HG03439 (cell line): Measurements from ENCODE around the gene SKP1.

Source experiments
- ATAC-seq: cut with Tn5 transposase; IDR thresholded peaks from one replicate; pipeline ENCODE4 v1.9.1; 2021; ENCODE audit warnings: mild to moderate bottlenecking, moderate library complexity; ENCODE audit not compliant: unreplicated experiment

Gene SKP1

DNA sequence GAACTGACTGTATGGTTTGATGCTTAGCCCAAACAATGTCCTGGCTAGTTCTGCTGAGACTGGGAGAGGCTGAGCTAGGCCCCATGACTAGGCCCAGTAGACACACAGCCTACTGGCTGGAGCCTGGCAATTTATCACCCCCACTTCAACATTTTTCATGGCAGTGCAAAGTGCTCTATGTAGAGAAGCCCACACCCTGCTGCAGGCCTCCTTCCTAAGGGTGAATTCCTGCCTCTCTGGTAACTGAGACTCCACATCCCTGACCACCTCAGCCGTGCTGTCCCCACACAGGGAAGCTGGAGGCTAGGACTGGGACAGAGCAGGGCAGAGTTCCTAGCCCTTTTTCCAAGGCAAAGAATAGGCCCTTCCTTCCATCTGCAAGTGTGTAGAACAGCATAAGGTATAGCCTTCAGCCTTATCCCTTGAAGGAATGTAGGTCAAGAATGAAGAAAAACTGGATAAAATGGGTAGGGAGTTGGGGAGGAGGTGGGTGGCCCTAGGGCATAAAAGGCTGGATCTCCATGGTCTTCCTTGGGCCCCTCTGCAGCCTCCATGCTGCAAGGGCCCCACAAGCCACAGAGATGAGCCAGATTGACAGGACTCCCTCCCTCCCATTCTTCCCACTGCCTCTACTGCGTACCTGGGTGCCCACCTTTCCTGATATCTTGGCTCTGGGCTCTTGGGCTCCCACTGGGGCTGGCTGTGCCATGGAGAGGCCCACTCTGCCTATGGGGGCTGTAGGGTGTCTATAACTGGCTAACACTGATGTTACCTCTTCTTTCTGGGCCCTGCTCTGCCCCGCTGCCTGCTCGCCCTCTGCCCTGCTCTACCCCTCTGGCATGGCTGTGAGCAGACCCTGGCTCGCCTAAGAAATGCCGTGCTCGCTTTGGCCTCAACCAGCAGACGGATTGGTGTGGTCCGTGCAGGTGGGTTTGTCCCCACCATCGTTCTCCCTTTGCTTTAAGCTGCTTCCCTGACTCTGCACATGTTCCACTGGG, 32.5 kb downstream of the SKP1 start:
- ATAC-seq: no peak

DNA sequence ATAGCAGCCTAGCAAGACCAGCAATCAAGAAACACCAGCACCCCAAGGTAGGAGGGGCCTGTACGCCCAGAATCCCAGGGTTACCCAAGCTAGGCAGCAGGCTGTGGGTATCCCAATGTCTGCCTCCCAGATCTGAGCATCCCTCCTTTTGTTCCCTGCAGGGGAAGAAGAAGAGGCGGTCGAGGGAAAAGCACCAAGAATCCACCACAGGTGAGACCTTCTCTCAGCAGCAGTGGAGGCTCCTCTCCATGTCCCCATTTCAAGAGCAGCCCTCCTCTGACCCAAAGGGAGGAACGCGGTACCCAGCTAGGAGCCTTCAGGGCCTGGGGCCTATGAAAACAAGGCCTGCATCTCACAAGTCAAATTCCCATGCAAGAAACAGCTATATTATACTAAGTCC, 33.3 kb downstream of the SKP1 start:
- ATAC-seq: no peak

DNA sequence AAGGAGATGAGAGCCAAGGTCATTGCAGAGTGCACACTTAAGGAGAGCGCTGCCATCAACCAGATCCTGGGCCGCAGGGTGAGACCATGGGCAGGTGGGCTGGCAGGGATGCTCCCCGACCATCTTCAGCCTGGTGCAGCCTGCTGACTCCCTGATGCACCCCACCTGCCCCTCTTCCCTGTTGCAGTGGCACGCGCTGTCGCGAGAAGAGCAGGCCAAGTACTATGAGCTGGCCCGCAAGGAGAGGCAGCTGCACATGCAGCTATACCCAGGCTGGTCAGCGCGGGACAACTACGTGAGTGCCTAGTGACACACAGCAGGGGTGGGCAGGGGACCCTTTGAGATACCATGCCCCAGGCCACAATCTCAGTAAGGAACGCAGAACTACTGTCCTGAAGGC, 33.9 kb downstream of the SKP1 start:
- no peak for ATAC-seq

DNA sequence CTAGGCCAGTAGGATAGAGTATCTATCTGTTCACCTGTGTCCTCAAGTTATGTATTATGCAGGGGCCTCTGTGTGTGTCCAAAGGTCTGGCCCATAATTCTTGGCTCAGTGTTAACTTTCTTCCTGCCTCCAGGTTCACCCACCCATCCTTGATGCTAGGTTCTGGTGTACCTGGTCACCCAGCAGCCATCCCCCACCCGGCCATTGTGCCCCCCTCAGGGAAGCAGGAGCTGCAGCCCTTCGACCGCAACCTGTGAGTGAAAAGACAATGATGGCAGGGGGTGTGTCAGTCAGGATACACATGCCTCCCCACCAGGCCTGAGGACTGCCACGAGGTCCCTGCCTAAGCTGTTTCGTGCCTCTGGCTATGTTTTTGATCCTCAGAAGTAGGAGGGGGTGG, 34.7 kb downstream of the SKP1 start:
- no peak for ATAC-seq

DNA sequence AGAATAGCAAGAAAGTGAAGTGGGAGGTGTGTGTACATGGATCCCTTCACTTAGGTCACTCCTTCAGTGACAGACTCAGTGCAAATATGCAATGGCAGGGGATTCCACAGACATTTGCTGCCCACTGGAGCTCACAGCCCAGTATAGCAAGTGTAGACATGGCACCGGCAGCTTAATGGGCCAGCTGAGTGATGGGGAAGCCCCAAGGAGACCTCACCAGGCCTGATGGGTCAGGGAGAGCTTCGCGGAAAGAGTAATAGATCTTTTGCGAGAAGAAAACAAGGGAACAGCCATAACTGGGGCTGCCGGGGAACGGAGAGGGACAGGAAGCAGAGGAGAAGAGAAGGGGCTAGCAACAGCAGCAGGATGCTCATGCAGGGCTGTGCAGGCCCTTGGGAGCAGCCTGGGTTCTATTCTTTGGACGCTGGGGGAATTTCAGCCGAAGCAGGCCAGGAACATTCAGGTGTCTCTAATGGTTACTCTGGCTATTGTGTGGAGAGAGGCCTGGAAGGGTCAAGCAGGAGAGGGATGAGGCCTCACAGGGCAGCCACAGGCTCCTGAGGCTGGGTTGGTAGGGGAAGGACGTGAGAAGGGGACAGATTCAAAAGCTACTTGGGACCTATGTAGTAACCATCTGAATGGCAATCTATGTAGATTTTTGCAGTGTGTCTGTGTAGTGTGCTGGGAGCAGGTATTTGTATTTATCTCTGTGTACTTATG, 35.3 kb downstream of the SKP1 start:
- no peak for ATAC-seq

DNA sequence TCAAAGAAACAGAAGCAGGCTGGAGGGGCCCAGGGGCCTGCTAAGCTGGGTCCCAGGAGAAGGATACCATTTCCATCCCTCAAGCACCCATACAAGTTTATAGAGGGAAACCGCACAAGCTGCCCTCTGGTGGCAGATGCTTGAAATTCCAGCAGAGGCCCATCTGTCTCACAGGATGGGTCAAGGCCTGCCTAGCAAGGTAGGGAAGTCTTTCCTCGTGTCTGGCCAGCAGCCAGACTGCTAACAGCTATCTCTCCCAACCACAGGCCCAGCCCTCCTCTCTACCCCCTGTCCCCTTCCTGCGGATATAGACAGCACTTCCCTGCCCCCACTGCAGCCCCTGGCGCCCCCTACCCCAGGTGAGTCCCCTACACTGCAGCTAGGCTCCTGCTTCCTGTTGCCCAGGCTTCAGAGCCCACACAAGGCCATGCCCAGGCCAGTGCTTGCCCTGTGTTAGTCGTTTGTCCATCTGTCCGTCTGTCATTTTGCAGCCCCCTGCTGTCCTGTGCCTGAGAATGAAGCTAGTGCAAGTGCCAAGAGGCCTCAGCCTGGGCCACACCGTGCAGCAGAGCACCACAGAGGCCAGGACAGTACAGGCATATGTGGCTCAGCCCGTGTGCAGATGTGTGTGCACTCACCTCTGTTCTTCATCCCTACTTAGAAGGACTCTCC, 36.1 kb downstream of the SKP1 start:
- no peak for ATAC-seq

DNA sequence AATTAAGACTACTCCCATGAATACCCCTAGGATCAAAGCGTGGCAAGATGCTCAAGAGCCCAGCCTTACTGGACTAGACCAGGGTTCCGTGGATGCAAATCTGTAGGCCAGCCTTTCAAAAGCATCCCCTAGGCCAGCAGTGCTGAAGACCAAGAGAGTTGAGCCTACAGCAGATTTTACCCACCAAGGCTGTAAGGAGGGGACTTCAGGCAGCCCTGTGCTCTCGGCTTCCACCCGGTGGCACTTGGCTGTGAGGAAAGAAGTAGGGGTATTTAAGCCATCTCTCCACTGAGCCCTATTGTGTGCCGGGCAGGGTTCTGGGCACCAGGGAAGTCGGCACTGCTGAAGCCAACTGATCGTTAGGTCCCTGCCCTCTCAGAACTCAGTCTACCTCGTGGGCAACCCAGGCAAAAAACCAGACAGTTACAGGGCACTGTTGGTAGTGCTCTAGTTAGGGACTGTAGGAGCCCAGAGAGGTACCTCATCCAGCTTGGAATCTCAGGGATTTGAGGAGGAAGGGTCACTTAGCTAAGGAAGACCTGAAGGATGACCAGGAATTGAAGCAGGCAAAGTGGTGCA, 36.8 kb downstream of the SKP1 start:
- no peak for ATAC-seq

DNA sequence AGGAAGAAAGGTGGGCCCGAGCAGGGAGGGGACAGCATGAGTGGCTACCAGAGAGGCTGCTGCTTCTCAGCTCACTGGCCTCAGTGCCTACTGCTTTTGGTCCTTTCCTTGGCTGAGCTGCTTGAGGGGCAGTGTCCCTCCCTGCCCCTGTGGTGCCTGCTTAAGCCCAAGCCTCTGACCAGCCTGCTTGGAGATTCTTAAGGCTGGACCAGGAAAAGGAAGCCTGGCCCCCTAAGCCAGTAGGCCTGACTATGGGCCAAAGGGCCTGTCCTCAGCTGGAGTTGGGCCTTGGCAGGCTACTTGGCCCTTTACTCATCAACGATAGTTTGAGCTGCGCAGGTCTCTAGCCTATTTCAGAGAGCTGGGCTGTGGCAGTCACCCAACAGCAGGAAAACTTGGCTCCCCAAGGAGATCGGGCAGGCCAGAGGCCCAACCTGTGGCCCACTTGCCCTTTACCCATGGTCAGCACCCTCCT, 37.3 kb downstream of the SKP1 start:
- ATAC-seq: no peak

DNA sequence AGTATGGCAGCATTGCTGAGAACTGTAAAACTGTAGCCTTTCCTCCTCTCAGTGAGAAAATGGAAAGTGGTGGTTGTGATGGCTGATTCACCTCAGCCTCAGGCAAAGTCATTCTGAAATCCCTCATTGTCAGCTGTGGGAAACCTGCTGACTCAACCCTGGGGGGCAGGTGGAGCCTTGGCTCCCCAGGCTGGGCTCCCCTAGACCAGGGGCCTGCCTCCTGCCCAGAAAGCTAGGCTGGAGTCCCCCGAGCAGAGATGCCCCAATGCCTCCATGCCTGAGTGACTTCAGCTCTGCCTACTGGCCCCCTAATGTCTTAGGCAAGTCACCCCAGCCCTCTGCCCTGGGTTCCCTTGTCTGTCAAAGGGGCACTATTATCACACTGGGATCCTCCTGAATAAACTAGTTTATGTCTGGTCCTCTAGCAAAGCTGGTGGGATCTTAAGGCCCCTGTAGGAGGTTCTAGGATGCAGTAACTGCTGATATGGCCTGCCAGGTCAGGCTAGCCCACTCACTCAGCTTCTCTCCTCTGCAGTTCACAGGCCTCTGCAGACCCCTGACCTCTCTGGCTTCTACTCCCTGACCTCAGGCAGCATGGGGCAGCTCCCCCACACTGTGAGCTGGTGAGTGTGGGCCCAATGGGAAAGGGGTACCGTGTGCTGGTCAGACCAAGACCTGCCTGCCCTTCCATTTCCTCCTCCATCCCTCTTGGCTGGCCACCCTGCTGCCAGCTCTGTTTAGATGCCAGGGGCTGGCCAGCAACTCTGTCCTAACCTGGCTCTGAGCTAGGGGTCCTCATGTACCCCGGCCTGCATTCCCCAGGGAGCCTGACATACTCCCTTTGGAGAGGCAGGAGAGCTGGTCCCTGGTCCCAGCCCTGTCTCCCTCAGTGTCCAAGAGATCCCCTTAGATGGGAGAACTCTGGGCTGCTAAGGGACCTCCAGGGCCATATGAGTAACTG, 38.1 kb downstream of the SKP1 start:
- ATAC-seq: peak; percentile 55

DNA sequence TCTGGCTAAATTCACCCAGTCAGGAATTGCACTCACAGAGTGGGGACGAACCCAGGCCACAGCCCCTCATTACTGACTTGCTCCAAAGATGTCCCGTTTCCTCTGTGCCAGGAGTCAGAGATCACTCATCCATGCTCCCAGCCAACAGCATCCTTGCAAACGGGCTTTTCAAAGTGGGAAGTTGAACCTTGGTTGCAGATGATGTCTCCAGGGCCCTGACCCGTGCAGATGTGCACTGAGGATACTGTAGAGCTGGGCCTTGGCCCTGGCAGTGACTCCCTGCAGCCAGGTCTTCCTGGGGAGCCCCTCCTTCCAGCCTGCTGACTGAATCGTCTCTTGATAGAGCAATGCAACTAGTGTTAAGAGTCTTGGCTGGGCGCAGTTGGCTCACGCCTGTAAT, 40.0 kb downstream of the SKP1 start:
- ATAC-seq: no peak

DNA sequence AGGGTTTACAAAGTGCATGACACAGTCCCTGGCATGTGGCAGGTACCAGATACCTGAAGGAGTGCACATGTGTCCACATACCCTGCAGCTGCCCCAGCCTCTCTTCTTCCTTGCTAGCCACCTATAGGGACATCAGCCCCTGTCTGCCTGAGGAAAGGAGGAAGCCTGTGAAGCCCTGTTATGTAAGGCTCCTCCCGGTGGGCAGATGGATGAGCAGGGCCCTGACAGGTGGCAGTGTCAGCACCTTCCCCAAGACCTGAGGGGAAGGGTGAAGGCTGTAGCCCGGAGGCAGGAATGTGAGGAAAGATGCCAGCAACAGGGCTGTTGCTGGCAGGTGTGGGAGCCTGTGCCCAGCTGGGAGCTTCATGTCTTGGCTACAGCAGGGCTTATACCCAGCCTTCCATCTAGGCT, 40.5 kb downstream of the SKP1 start:
- no peak for ATAC-seq

DNA sequence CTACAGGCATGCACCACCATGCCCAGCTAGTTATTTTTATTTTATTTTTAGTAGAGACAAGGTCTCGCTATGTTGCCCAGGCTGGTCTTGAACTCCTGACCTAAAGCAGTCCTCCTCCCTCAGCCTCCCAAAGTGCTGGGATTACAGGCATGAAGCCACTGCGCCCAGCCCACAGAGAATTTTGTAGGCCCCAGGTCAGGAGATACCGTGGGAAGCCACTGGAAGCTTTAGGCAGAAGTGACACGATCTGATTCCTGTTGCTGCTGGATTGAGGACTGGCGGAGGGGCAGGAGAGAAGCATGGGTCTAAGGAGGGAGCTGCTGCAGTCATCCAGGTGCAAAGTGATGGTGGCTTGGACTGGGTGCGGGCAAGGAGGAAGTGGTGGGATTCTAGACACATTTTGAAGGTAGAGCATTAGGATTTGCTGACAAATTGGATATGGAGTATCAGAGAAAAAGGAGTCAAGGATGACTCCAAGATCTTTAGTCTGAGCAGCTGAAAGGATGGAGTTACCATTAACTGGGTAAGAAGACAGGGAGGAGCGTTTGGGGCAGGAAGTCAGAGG, 41.6 kb downstream of the SKP1 start:
- ATAC-seq: no peak

DNA sequence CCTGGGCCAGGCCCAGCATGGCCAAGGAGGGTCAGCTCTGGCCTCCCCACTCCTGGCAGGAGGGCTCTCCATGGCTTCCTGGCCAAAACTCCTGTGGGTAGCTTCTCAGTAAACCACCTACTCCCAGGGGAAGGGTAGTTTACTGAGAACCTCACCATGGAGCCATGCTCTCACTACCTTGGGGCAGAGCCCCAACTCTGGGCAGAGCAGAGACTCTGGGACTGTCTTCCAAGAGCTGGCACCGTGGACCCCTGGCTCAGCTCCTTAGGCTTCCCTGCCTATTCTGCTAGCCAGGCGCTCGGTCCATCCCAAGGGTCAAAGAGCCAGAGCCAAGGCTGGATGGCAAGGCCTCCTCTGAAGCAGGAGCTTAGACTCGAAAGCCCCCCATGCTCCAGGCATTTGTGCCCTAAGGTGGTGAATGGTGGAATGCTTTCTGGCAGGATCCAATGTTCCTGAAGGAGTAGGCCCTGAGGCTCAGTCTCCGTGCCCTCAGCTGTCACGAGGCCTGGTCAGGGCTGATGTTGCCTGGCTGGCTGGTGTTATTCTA, 42.7 kb downstream of the SKP1 start:
- no peak for ATAC-seq

DNA sequence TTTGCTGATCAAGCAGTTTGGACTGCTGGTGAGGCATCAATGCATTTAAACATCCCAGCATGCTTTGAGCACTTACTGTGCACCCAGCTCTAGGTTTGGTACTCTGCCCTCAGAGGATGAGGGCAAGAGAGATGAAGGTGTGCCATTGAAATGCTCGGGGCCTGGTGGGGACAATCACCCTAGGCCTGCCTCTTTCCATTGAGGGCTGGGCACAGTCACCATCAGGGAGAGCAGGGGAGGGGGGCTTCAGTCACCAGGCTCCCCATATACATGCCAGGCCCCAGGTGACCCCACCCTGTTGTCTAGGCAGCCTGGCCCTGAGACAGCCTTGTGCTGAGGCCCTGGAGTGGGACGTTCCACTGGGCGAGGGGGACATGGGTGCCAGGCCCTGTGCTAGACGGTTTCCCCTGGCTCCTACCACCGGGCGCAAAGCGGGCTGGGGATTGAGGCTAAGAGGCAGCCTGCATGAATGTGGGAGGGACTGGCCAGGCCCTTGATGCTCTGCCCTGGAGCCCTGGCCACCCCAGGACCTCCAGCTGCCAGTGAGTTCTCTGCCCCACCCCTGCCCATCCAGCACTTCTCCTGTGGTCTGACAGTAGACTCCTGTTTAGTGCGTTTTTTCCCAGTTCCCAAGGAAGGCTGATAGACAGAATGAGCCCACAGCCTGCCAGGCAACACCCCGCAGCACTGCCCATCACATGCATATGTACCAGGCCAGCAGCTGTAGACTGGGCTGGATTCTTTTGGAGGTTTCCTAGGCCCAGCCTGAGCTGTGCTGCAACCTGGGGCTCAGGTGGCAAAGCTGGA, 43.4 kb downstream of the SKP1 start:
- ATAC-seq: no peak

DNA sequence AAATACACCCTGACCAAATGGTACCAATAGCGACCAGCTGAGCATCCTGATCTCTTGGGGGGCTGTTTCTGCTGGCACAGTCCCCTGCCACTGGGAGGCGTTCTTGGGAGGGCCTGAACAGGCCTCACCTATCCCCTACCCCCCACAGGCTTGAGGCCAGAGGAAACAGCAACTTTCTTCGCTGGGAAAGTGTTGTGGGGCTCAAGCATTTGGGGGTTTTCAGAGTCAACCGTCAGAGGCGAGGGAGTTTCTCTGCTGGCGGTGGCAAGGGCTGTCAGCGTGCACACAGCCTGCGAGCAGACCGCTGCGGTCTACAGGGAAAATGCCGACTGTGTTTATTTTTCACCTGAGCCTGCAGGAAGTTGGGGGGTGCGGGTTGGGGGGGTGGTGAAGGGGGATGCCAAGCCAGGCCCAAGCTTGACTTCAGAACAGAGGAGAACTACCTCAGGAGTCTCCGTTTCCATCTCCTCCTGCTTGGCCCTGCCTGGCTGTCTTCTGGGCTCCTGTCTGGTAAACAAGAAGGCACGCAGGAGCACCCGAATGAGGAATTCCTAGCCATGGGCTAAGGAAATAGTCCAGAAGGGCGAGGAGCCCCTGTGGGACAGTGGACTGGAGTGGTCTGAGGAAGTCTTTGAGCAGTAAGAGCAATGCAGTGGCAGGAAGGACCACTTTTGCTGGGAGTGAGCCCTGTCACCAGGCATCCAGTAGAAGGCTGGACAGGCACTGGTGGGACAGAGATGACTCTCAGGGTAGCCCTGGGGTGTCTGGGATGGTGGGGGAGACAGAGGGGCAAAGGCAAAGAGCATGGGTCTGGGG, 44.2 kb downstream of the SKP1 start:
- peak; percentile 48 for ATAC-seq

DNA sequence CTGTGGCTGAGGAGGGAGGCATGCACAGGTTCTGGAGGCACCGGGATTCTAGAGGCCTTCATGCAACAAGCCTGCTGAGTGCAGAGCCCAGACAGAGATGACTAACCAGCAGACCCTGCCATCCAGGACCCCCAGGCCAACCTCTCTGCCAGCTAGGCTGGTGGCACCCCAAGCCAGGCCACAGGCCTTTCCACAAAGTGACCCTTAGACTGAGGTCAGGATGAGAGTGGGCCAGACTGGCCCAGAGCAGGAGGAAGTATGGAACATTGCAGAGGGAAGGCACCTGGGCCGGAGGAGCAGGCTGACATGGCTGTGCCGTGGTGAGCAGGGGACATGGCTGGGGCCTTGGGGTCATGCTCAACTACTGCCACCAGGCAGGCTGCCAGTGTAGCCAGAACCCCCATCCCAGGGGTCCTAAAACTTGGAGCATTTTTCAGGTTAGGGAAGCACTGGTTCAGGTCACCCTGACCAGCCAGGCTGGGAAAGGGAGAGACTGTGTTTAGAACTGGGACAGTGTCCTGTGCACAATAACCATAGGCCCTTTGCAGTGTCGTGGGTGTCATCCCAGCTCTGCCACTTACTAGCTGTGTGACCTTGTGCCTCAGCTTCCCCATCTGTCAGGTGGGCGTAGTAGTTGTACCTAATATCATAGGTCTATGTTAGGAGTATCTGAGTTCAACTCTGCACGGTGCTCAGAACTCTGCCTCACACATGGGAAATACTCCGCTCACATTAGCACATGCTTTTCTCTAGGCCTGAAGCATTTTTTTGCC, 45.0 kb downstream of the SKP1 start:
- no peak for ATAC-seq

DNA sequence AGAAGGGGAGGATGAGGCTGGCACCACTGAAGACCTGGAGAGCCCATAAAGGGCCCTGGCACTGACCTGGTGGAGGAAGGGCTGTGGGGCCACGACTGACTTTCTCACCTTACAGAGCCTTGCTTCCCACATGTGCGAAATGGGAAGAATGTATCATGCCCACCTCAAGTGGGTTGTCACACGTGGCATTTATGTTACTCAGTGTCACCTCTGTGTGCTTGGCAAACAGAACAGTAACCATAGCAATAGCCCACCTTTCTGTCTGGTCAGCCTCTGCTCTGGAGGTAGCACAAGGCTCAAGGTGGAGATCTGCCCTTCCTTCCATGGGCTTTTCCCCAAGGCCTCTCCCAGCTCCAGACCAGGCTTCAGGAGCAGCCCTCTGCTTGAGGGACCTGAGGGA, 45.6 kb downstream of the SKP1 start:
- no peak for ATAC-seq
